ENCODE data around the gene SNX13. TPM values are rescaled to one million over a fixed set of nuclear protein-coding genes. Genes with fewer than 3 reads are reported as not detected.

SNX13 gene
- total RNA-seq, 1 donor from 2014 or later: 35.5 TPM

DNA sequence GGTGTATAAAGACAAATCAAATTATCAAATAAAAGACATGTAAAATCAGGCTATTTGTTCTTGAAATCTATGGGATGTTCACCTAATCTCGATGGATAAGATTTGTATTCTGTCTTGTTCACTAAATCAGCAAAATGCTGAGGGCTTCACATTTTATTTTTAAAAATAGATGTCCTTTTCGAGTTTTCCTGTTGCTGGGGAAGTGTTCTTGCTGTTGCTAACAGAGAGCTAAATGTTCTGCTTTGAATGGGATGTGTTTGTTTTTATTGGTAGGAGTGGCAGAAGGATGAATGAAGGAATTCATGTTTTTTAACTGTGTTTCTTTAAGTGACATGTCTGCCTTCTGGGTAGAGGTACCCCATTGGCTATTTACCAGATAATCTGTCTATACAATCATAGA is 7.3 kb upstream of the SNX13 start:
- no peaks in the 10 kb centered on the region for H3K27me3 Mint-ChIP-seq (ENCODE audit: low read depth)
- H3K9me3 Mint-ChIP-seq (ENCODE audit: low read depth): no peaks in the 10 kb centered on the region
- H3K36me3 Mint-ChIP-seq (ENCODE audit: low read depth): no peaks in the 10 kb centered on the region
- H3K27ac Mint-ChIP-seq (ENCODE audit: unreplicated experiment): no peak overlapping the region
- no peak overlapping the region for H3K4me3 Mint-ChIP-seq (ENCODE audit: unreplicated experiment)
- DNase-seq (ENCODE audit: low spot score): no peak
- peaks cover 6% of the 10 kb centered on the region for H3K4me1 Mint-ChIP-seq (ENCODE audit: low read depth)
- TF ChIP-seq, protein P1, sequence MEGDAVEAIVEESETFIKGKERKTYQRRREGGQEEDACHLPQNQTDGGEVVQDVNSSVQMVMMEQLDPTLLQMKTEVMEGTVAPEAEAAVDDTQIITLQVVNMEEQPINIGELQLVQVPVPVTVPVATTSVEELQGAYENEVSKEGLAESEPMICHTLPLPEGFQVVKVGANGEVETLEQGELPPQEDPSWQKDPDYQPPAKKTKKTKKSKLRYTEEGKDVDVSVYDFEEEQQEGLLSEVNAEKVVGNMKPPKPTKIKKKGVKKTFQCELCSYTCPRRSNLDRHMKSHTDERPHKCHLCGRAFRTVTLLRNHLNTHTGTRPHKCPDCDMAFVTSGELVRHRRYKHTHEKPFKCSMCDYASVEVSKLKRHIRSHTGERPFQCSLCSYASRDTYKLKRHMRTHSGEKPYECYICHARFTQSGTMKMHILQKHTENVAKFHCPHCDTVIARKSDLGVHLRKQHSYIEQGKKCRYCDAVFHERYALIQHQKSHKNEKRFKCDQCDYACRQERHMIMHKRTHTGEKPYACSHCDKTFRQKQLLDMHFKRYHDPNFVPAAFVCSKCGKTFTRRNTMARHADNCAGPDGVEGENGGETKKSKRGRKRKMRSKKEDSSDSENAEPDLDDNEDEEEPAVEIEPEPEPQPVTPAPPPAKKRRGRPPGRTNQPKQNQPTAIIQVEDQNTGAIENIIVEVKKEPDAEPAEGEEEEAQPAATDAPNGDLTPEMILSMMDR (IDR thresholded peaks at IDR 0.05): no peak

DNA sequence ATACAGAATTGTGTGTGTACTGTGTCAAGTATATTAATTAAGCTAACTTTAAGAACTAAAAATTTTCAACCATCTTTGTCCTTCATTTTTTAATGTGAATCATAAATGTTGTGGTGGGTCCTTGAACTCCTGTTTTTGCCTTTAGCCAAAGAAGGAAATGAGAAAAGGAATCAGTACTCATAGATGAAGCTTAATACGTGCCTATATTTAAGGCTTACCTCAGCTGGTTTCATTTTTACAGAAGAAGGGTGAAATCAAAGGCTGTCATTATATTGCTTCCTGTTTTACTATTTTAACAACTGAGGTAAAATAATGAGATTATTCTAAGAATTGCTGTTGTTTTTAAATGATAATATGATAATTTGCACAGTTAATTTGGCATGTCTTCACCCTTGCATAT is 6.3 kb upstream of the SNX13 start:
- Mint-ChIP-seq H3K27ac (ENCODE audit: unreplicated experiment) (no peak overlapping the region), H3K4me3 (ENCODE audit: unreplicated experiment) (no peak overlapping the region), H3K9me3 (ENCODE audit: low read depth) (no peaks in the 10 kb centered on the region), H3K27me3 (ENCODE audit: low read depth) (no peaks in the 10 kb centered on the region), H3K36me3 (ENCODE audit: low read depth) (no peaks in the 10 kb centered on the region), H3K4me1 (ENCODE audit: low read depth) (peaks cover 6% of the 10 kb centered on the region)
- DNase-seq (ENCODE audit: low spot score): no peak
- TF ChIP-seq, protein P1 (IDR thresholded peaks at IDR 0.05): no peak

GRCh38 chr7:17944720-17945119 is 4.4 kb upstream of the SNX13 start:
- H3K4me1 Mint-ChIP-seq (ENCODE audit: low read depth): peaks cover 13% of the 10 kb centered on the region

DNA sequence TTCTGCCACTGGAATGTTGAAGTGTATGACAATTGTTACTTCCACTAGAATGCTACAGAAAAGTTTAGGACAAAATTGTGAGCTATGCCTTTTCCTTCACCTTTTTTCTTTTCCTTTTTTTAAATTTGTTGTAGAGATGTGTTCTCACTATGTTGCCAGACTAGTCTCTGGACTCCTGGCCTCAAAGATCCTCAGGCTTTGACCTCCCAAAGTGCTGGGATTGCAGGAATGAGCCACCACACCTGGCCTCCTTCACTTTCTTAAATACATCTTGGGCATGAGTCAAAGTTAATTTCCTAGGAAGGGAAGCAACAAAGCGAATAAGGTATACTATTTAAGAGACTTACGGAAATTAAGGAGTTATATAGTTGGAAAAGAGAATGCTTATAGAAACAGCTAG is 2.7 kb upstream of the SNX13 start:
- H3K4me3 Mint-ChIP-seq (ENCODE audit: unreplicated experiment): no peak overlapping the region
- no peak for DNase-seq (ENCODE audit: low spot score)
- H3K9me3 Mint-ChIP-seq (ENCODE audit: low read depth): no peaks in the 10 kb centered on the region
- no peaks in the 10 kb centered on the region for H3K36me3 Mint-ChIP-seq (ENCODE audit: low read depth)
- no peaks in the 10 kb centered on the region for H3K27me3 Mint-ChIP-seq (ENCODE audit: low read depth)
- H3K4me1 Mint-ChIP-seq (ENCODE audit: low read depth): peaks cover 29% of the 10 kb centered on the region
- H3K27ac Mint-ChIP-seq (ENCODE audit: unreplicated experiment): no peak overlapping the region
- TF ChIP-seq, protein P1 (IDR thresholded peaks at IDR 0.05): no peak

More at GRCh38 chr7:17944720-17945119, 4.4 kb upstream of the SNX13 start:
- Mint-ChIP-seq H3K4me3 (ENCODE audit: unreplicated experiment) (no peak overlapping the region), H3K27me3 (ENCODE audit: low read depth) (no peaks in the 10 kb centered on the region), H3K36me3 (ENCODE audit: low read depth) (no peaks in the 10 kb centered on the region), H3K27ac (ENCODE audit: unreplicated experiment) (no peak overlapping the region), H3K9me3 (ENCODE audit: low read depth) (no peaks in the 10 kb centered on the region)
- no peak for DNase-seq (ENCODE audit: low spot score)
- TF ChIP-seq, protein P1 (IDR thresholded peaks at IDR 0.05): peak; percentile 39

- H3K27me3 Mint-ChIP-seq (ENCODE audit: low read depth): no peaks in the 10 kb centered on the region
- H3K27ac Mint-ChIP-seq (ENCODE audit: unreplicated experiment): no peak overlapping the region
- no peak overlapping the region for H3K4me3 Mint-ChIP-seq (ENCODE audit: unreplicated experiment)
- DNase-seq (ENCODE audit: low spot score): no peak
- H3K4me1 Mint-ChIP-seq (ENCODE audit: low read depth): peaks cover 31% of the 10 kb centered on the region
- H3K9me3 Mint-ChIP-seq (ENCODE audit: low read depth): no peaks in the 10 kb centered on the region
- TF ChIP-seq, protein P1 (IDR thresholded peaks at IDR 0.05): no peak
- H3K36me3 Mint-ChIP-seq (ENCODE audit: low read depth): no peaks in the 10 kb centered on the region
Measured at GRCh38 chr7:17942231-17942630, 1.9 kb upstream of the SNX13 start.

Data from chondrocyte (in vitro differentiated cells).